Measurements from ENCODE around the gene FABP1. TPM values are rescaled to one million over a fixed set of nuclear protein-coding genes. Genes with fewer than 3 reads are reported as not detected.

The FABP1 gene
- total and polyA plus RNA-seq, 12 donors = 0.14 to 1.1 TPM; not detected in 10

- TF ChIP-seq CTCF (IDR thresholded peaks at IDR 0.05) = no peak
- peaks cover 0 to 50% (median 0%) of the 10 kb centered on the region in 9 donors for H3K36me3 ChIP-seq
- H3K27ac ChIP-seq = no peak overlapping the region
- no peaks in the 10 kb centered on the region for H3K27me3 ChIP-seq
- H3K4me1 ChIP-seq = peaks cover 0 to 17% (median 0%) of the 10 kb centered on the region in 9 donors
- H3K4me3 ChIP-seq = no peak overlapping the region
- WGBS, 2 donors = 70 to 83% methylated on average over 2 of the region's 2 CpGs
- no peak for ATAC-seq
- DNase-seq = no peak
- H3K9me3 ChIP-seq = no peaks in the 10 kb centered on the region
- intact Hi-C loops (cut with DNase I) = no loop called here
Observed at GRCh38 chr2:88113069-88113468, 14.8 kb downstream of the FABP1 start.

- no peaks in the 10 kb centered on the region for H3K27me3 ChIP-seq
- intact Hi-C loops (cut with DNase I) = no loop called here
- DNase-seq = no peak
- H3K4me1 ChIP-seq = peaks cover 0 to 17% (median 0%) of the 10 kb centered on the region in 9 donors
- WGBS, 2 donors = 76 to 80% methylated on average over 2 of the region's 2 CpGs
- no peak for TF ChIP-seq CTCF (IDR thresholded peaks at IDR 0.05)
- peaks cover 0 to 66% (median under 1%) of the 10 kb centered on the region in 9 donors for H3K36me3 ChIP-seq
- no peaks in the 10 kb centered on the region for H3K9me3 ChIP-seq
- no peak overlapping the region for H3K27ac ChIP-seq
- ATAC-seq = no peak
- no peak overlapping the region for H3K4me3 ChIP-seq
Observed at GRCh38 chr2:88110830-88111229, 17.0 kb downstream of the FABP1 start.

GRCh38 chr2:88108796-88109195 is 19.1 kb downstream of the FABP1 start:
- peak in 6 of 8 donors; percentile 22 to 56 (median 34) for ATAC-seq
- Histone ChIP-seq H3K27ac (no peak overlapping the region), H3K9me3 (no peaks in the 10 kb centered on the region), H3K27me3 (no peaks in the 10 kb centered on the region), H3K36me3 (peaks cover 0 to 82% (median 5%) of the 10 kb centered on the region in 9 donors), H3K4me1 (no peaks in the 10 kb centered on the region), H3K4me3 (no peak overlapping the region)
- intact Hi-C loops (cut with DNase I) = no loop called here
- peak in 1 of 2 donors; percentile 6 for DNase-seq
- 51 to 55% methylated on average over 4 of the region's 4 CpGs for WGBS, 2 donors
- TF ChIP-seq CTCF (IDR thresholded peaks at IDR 0.05) = no peak

GRCh38 chr2:88100489-88100858 is 27.4 kb downstream of the FABP1 start:
- H3K27me3 ChIP-seq = no peaks in the 10 kb centered on the region
- intact Hi-C loops (cut with DNase I) = no loop called here
- peak in 6 of 8 donors; percentile 25 to 48 (median 34) for ATAC-seq
- no peak for DNase-seq
- peaks cover 0 to 36% (median 19%) of the 10 kb centered on the region in 9 donors for H3K4me1 ChIP-seq
- peak overlapping the region in 2 of 10 donors; percentile 21 to 24 for H3K27ac ChIP-seq
- H3K36me3 ChIP-seq = peaks cover 0 to 46% (median 0%) of the 10 kb centered on the region in 9 donors
- no peak overlapping the region for H3K4me3 ChIP-seq
- TF ChIP-seq CTCF (IDR thresholded peaks at IDR 0.05) = no peak
- H3K9me3 ChIP-seq = no peaks in the 10 kb centered on the region
- 56 to 66% methylated on average over 3 of the region's 3 CpGs for WGBS, 2 donors

Data from heart right ventricle (tissue), 16 donors.